K562 (cell line): Measurements from ENCODE around the gene APCDD1L. TPM values are rescaled to one million over a fixed set of nuclear protein-coding genes. Genes with fewer than 3 reads are reported as not detected.

Experiments
- ARID1B ChIP-seq: fragments of 450-650 bp; IDR thresholded peaks from 2 replicates; pipeline ENCODE4 v1.6.1; 2016; ENCODE audit warnings: antibody characterized with exemption, mild to moderate bottlenecking, inconsistent platforms
- BACH1 ChIP-seq: fragments of 200-800 bp; sonication (Bioruptor generic); IDR thresholded peaks from 2 replicates; pipeline ENCODE4 v1.6.1; 2016; ENCODE audit warnings: missing genetic modification characterization, missing compliant biosample characterization
- CBX8 ChIP-seq: fragments of 200-600 bp; sonication (generic); IDR thresholded peaks from 2 replicates; pipeline ENCODE4 v1.6.1; 2012; ENCODE audit warnings: borderline replicate concordance, mixed run types, low read depth, mild to moderate bottlenecking, moderate library complexity, mixed read lengths, low read length, control low read depth, inconsistent platforms; ENCODE audit not compliant: poor library complexity, severe bottlenecking; ENCODE audit errors: extremely low read depth
- ETS2 ChIP-seq: IDR thresholded peaks from 2 replicates; pipeline ENCODE4 v1.6.1; 2016; ENCODE audit warnings: borderline replicate concordance, missing genetic modification characterization, mild to moderate bottlenecking, moderate library complexity, missing compliant biosample characterization; ENCODE audit not compliant: poor library complexity, severe bottlenecking
- HIVEP1 ChIP-seq: fragments of 250-450 bp; sonication (Bioruptor Pico); IDR thresholded peaks from 2 replicates; pipeline ENCODE4 v1.4.0; 2020; ENCODE audit warnings: mild to moderate bottlenecking
- HNRNPLL ChIP-seq: fragments of 200-400 bp; formaldehyde crosslinking; IDR thresholded peaks from 2 replicates; pipeline ENCODE4 v1.6.1; 2017; ENCODE audit warnings: low read length, low read depth, mild to moderate bottlenecking; ENCODE audit not compliant: poor library complexity, severe bottlenecking
- KLF16 ChIP-seq: IDR thresholded peaks from 2 replicates; pipeline ENCODE4 v1.6.1; 2016; ENCODE audit warnings: antibody characterized with exemption
- L3MBTL2 ChIP-seq: fragments of 450-650 bp; IDR thresholded peaks from 2 replicates; pipeline ENCODE4 v1.6.1; 2016; ENCODE audit warnings: mild to moderate bottlenecking, moderate library complexity
- LARP7 ChIP-seq: fragments of 450-650 bp; IDR thresholded peaks from 2 replicates; pipeline ENCODE4 v1.6.1; 2016
- MECOM ChIP-seq: fragments of 250-450 bp; sonication (Bioruptor Pico); IDR thresholded peaks from 2 replicates; pipeline ENCODE4 v1.8.0; 2022; ENCODE audit warnings: inconsistent platforms
- NCOA4 ChIP-seq: fragments of 450-650 bp; IDR thresholded peaks from 2 replicates; pipeline ENCODE4 v1.6.1; 2018; ENCODE audit warnings: mild to moderate bottlenecking; ENCODE audit not compliant: partially characterized antibody
- NFIC ChIP-seq: fragments of 450-650 bp; IDR thresholded peaks from 2 replicates; pipeline ENCODE4 v1.6.1; 2017; ENCODE audit warnings: mild to moderate bottlenecking, inconsistent platforms
- RAD21 ChIP-seq, 2 experiments: fragments of 250-450 bp in 1 of 2; fragments of 450-650 bp in 1 of 2; sonication (Bioruptor Pico) in 1 of 2; formaldehyde crosslinking in 1 of 2; IDR thresholded peaks in 1 of 2; conservative IDR thresholded peaks in 1 of 2; 2 replicates each; pipeline versions ENCODE4 v1.4.0 to v1.8.0; 2020 to 2022; ENCODE audit warnings: mild to moderate bottlenecking in 2 of 2, moderate library complexity in 1 of 2
- RCOR1 ChIP-seq, 2 experiments: IDR thresholded peaks; 2 replicates each; pipeline ENCODE4 v1.6.1; 2012; ENCODE audit warnings: low read depth in 2 of 2, low read length in 2 of 2, borderline replicate concordance in 1 of 2, improper control_type of control experiment in 1 of 2
- SIN3B ChIP-seq: fragments of 450-650 bp; IDR thresholded peaks from 2 replicates; pipeline ENCODE4 v1.6.1; 2017; ENCODE audit warnings: low read depth, mild to moderate bottlenecking, moderate library complexity
- SPI1 ChIP-seq: IDR thresholded peaks from 2 replicates; pipeline ENCODE4 v1.6.1; 2011; ENCODE audit warnings: low read depth, low read length, control low read depth, borderline replicate concordance
- ZNF696 ChIP-seq: fragments of 250-450 bp; sonication (Bioruptor Pico); conservative IDR thresholded peaks from 2 replicates; pipeline ENCODE4 v1.4.0; 2020; ENCODE audit warnings: mild to moderate bottlenecking, moderate library complexity
- polyA plus RNA-seq, 8 experiments: library from polyadenylated mRNA; depleted of rRNA in 4 of 8; stranded (reverse) in 5 of 8; unstranded in 3 of 8; fragments of >200 nt; fragmentation: Nextera tagmentation in 2 of 8; fragmentation: Illumina TruSeq in 1 of 8; extraction: Ambion mirVana in 2 of 8; extraction: Trizol in 1 of 8; gene quantifications; 2 replicates each; pipeline versions ENCODE4 v1.2.1 to v1.2.3, GENCODE V29; 2011 to 2014; ENCODE audit warnings: inconsistent platforms in 1 of 8, missing spikeins in 1 of 8
- total RNA-seq, 7 experiments: library from RNA; depleted of rRNA in 6 of 7; stranded (reverse); fragments of >200 nt in 6 of 7; fragmentation: Illumina TruSeq in 2 of 7; extraction: Trizol in 2 of 7; gene quantifications; 2 replicates each; pipeline versions ENCODE4 v1.2.1 to v1.2.3, GENCODE V29; 2011 to 2021; ENCODE audit warnings: low replicate concordance in 1 of 7
- TF ChIP-seq, protein P1 (sequence below), 2 experiments: fragments of 200-800 bp in 1 of 2; sonication (Bioruptor generic) in 1 of 2; sonication (generic) in 1 of 2; formaldehyde crosslinking in 1 of 2; IDR thresholded peaks in 1 of 2; conservative IDR thresholded peaks in 1 of 2; 2 replicates each; pipeline versions ENCODE4 v1.5.0 to v1.6.1; 2016 to 2020; ENCODE audit warnings: missing compliant biosample characterization in 1 of 2, missing genetic modification characterization in 1 of 2, missing genetic modification reagents in 1 of 2
- TF ChIP-seq, protein P2 (sequence below), 3 experiments: fragments of 200-800 bp in 1 of 3; fragments of 250-450 bp in 1 of 3; fragments of 450-650 bp in 1 of 3; sonication (Bioruptor Pico) in 1 of 3; sonication (Bioruptor generic) in 1 of 3; formaldehyde crosslinking in 1 of 3; IDR thresholded peaks; 2 replicates each; pipeline versions ENCODE4 v1.6.1 to v1.8.0; 2016 to 2022; ENCODE audit warnings: mild to moderate bottlenecking in 2 of 3, missing genetic modification characterization in 2 of 3, missing compliant biosample characterization in 1 of 3, moderate library complexity in 1 of 3
- TF ChIP-seq, protein P3 (sequence below): sonication (generic); IDR thresholded peaks from 2 replicates; pipeline ENCODE4 v1.6.1; 2016
- TF ChIP-seq, protein P4 (sequence below): fragments of 200-800 bp; sonication (Bioruptor generic); IDR thresholded peaks from 2 replicates; pipeline ENCODE4 v1.6.1; 2017; ENCODE audit warnings: missing genetic modification characterization, missing compliant biosample characterization

Gene APCDD1L
- total and polyA plus RNA-seq, 9 of the 15 experiments (the other 6 are each of a cell fraction or from before 2014, with no cell fraction given), result not detected

DNA sequence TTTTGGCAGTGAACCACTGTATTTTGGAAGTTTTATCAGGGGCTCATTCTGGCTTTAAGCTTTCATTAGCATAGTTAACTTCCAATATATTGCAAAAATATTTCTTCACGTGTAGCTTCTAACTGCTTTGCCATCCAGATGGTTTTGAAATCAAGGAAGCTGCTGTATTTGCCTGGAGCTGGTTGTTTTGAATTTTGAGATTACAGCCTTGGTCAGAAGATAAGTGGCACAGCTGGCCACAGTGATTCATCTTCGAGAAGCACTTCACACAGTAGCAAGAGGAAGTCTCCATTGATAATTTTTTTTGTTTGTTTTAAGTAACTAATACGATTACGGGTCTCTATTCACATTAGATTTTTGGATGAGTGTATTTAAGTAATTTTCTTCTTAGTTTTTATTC is 3.8 kb downstream of the APCDD1L start (continued):
- TF ChIP-seq, protein P1, sequence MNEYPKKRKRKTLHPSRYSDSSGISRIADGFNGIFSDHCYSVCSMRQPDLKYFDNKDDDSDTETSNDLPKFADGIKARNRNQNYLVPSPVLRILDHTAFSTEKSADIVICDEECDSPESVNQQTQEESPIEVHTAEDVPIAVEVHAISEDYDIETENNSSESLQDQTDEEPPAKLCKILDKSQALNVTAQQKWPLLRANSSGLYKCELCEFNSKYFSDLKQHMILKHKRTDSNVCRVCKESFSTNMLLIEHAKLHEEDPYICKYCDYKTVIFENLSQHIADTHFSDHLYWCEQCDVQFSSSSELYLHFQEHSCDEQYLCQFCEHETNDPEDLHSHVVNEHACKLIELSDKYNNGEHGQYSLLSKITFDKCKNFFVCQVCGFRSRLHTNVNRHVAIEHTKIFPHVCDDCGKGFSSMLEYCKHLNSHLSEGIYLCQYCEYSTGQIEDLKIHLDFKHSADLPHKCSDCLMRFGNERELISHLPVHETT (CRISPR knock-in tag; conservative IDR thresholded peaks at IDR 0.05 in 1 of 2, IDR thresholded peaks at IDR 0.05 in 1 of 2), result no peak
- no peak for TF ChIP-seq NCOA4
- no peak for TF ChIP-seq SPI1
- TF ChIP-seq HIVEP1 (CRISPR knock-in tag), result no peak
- no peak for TF ChIP-seq RAD21 (CRISPR knock-in tag; conservative IDR thresholded peaks at IDR 0.05 in 1 of 2, IDR thresholded peaks at IDR 0.05 in 1 of 2)
- no peak for TF ChIP-seq ZNF696 (CRISPR knock-in tag)
- TF ChIP-seq, protein P2, sequence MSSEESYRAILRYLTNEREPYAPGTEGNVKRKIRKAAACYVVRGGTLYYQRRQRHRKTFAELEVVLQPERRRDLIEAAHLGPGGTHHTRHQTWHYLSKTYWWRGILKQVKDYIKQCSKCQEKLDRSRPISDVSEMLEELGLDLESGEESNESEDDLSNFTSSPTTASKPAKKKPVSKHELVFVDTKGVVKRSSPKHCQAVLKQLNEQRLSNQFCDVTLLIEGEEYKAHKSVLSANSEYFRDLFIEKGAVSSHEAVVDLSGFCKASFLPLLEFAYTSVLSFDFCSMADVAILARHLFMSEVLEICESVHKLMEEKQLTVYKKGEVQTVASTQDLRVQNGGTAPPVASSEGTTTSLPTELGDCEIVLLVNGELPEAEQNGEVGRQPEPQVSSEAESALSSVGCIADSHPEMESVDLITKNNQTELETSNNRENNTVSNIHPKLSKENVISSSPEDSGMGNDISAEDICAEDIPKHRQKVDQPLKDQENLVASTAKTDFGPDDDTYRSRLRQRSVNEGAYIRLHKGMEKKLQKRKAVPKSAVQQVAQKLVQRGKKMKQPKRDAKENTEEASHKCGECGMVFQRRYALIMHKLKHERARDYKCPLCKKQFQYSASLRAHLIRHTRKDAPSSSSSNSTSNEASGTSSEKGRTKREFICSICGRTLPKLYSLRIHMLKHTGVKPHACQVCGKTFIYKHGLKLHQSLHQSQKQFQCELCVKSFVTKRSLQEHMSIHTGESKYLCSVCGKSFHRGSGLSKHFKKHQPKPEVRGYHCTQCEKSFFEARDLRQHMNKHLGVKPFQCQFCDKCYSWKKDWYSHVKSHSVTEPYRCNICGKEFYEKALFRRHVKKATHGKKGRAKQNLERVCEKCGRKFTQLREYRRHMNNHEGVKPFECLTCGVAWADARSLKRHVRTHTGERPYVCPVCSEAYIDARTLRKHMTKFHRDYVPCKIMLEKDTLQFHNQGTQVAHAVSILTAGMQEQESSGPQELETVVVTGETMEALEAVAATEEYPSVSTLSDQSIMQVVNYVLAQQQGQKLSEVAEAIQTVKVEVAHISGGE (CRISPR knock-in tag; IDR thresholded peaks at IDR 0.05), result 0 out of 6 replicates have a peak, but pooled peaks of 1 of the 3 experiments have one; percentile 51
- TF ChIP-seq RCOR1 (IDR thresholded peaks at IDR 0.05; ENCODE audit: borderline replicate concordance in 1 of 2, low read depth in 2 of 2, low read length in 2 of 2), result peak; percentile 14 to 85; a peak in 3 of 4 replicates
- no peak for TF ChIP-seq HNRNPLL
- peak; percentile 36; the same call in 1 of the 2 replicates for TF ChIP-seq ARID1B
- no peak for TF ChIP-seq NFIC
- TF ChIP-seq BACH1 (tag), result peak; percentile 18; the same call in 1 of the 2 replicates
- no peak for TF ChIP-seq CBX8
- TF ChIP-seq, protein P3, sequence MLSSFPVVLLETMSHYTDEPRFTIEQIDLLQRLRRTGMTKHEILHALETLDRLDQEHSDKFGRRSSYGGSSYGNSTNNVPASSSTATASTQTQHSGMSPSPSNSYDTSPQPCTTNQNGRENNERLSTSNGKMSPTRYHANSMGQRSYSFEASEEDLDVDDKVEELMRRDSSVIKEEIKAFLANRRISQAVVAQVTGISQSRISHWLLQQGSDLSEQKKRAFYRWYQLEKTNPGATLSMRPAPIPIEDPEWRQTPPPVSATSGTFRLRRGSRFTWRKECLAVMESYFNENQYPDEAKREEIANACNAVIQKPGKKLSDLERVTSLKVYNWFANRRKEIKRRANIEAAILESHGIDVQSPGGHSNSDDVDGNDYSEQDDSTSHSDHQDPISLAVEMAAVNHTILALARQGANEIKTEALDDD, result no peak
- no peak for TF ChIP-seq LARP7
- no peak for TF ChIP-seq L3MBTL2
- TF ChIP-seq KLF16, result peak; percentile 41; the same call in 1 of the 2 replicates
- no peak for TF ChIP-seq ETS2 (tag)
- TF ChIP-seq SIN3B, result no peak
- TF ChIP-seq MECOM (CRISPR knock-in tag), result no peak
- TF ChIP-seq, protein P4, sequence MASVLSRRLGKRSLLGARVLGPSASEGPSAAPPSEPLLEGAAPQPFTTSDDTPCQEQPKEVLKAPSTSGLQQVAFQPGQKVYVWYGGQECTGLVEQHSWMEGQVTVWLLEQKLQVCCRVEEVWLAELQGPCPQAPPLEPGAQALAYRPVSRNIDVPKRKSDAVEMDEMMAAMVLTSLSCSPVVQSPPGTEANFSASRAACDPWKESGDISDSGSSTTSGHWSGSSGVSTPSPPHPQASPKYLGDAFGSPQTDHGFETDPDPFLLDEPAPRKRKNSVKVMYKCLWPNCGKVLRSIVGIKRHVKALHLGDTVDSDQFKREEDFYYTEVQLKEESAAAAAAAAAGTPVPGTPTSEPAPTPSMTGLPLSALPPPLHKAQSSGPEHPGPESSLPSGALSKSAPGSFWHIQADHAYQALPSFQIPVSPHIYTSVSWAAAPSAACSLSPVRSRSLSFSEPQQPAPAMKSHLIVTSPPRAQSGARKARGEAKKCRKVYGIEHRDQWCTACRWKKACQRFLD (CRISPR knock-in tag), result peak; percentile 52; the same call in 1 of the 2 replicates
